Urinary bladder (tissue), 4 donors: ENCODE results near the gene RNF135. TPM values are rescaled to one million over a fixed set of nuclear protein-coding genes. Genes with fewer than 3 reads are reported as not detected.
"Not testable (repeated sequence)": the region's sequence is repeated elsewhere in the genome, so short reads cannot be mapped to it uniquely, and the experiment has no call there.

ENCODE experiments used
- DNase-seq: peaks from one replicate; pipeline ENCODE4 v3.0.0-alpha.2; 2015; ENCODE audit errors: extremely low spot score
- H3K27ac ChIP-seq: one replicate; pipeline ENCODE4 v1.5.1; 2013; ENCODE audit warnings: low read depth, mild to moderate bottlenecking, moderate library complexity
- H3K36me3 ChIP-seq: one replicate; pipeline ENCODE4 v1.6.1; 2013; ENCODE audit warnings: mild to moderate bottlenecking, moderate library complexity; ENCODE audit not compliant: insufficient read depth
- H3K4me1 ChIP-seq: one replicate; pipeline ENCODE4 v1.6.1; 2013; ENCODE audit warnings: mild to moderate bottlenecking, moderate library complexity; ENCODE audit not compliant: insufficient read depth
- H3K4me3 ChIP-seq: one replicate; pipeline ENCODE4 v1.5.1; 2013; ENCODE audit warnings: low read depth, low read length
- WGBS: extraction: QIAGEN DNeasy Blood & Tissue Kit; methylation state at CpG from one replicate; pipeline ENCODE4 v1.1.7; 2013; 5-methylcytosine and 5-hydroxymethylcytosine counted together
- polyA plus RNA-seq: library from polyadenylated mRNA; stranded (reverse); fragments of 200-250 nt; gene quantifications from one replicate; pipeline ENCODE4 v1.2.3, GENCODE V29; 2013
- total RNA-seq: library from RNA; depleted of rRNA; stranded (reverse); fragments of >200 nt; gene quantifications from one replicate; pipeline ENCODE4 v1.2.3, GENCODE V29; 2014
- donor health status: healthy with polysubstance abuse.
- donor health status: healthy.

Gene RNF135
- total and polyA plus RNA-seq, 2 donors = 10.1 to 17.1 TPM

- Histone ChIP-seq H3K4me1 (no peaks in the 10 kb centered on the region), H3K36me3 (no peaks in the 10 kb centered on the region), H3K27ac (no peak overlapping the region), H3K4me3 (no peak overlapping the region)
- DNase-seq = no peak
- 54% methylated on average over 4 of the region's 4 CpGs for WGBS
Observed at GRCh38 chr17:30942308-30943079, 28.3 kb upstream of the RNF135 start.

- no peak for DNase-seq
- Histone ChIP-seq H3K27ac (no peak overlapping the region), H3K4me3 (no peak overlapping the region), H3K4me1 (no peaks in the 10 kb centered on the region), H3K36me3 (no peaks in the 10 kb centered on the region)
- 95% methylated on average over 5 of the region's 5 CpGs for WGBS
Observed at GRCh38 chr17:30947796-30948195, 23.0 kb upstream of the RNF135 start.

- Histone ChIP-seq H3K36me3 (no peaks in the 10 kb centered on the region), H3K27ac (no peak overlapping the region), H3K4me3 (no peak overlapping the region), H3K4me1 (no peaks in the 10 kb centered on the region)
- WGBS = 91% methylated on average over 5 of the region's 5 CpGs
- DNase-seq = no peak
Observed at GRCh38 chr17:30950189-30950588, 20.6 kb upstream of the RNF135 start.

GRCh38 chr17:30950669-30951399 lies 20.0 kb upstream of the RNF135 start:
- Histone ChIP-seq H3K36me3 (no peaks in the 10 kb centered on the region), H3K27ac (no peak overlapping the region), H3K4me3 (no peak overlapping the region), H3K4me1 (no peaks in the 10 kb centered on the region)
- 59% methylated on average over 9 of the region's 9 CpGs for WGBS
- DNase-seq = no peak

GRCh38 chr17:30952638-30953393 lies 18.0 kb upstream of the RNF135 start:
- Histone ChIP-seq H3K27ac (no peak overlapping the region), H3K4me1 (no peaks in the 10 kb centered on the region), H3K4me3 (no peak overlapping the region), H3K36me3 (no peaks in the 10 kb centered on the region)
- no peak for DNase-seq
- 82% methylated on average over 9 of the region's 9 CpGs for WGBS

GRCh38 chr17:30954046-30954830 lies 16.6 kb upstream of the RNF135 start:
- no peaks in the 10 kb centered on the region for H3K36me3 ChIP-seq
- no peak overlapping the region for H3K27ac ChIP-seq
- no peak for DNase-seq
- WGBS = 85% methylated on average over 6 of the region's 6 CpGs
- H3K4me3 ChIP-seq = no peak overlapping the region
- H3K4me1 ChIP-seq = no peaks in the 10 kb centered on the region

GRCh38 chr17:30956764-30957374 lies 14.0 kb upstream of the RNF135 start:
- no peak overlapping the region for H3K4me3 ChIP-seq
- WGBS = 29% methylated on average over 8 of the region's 8 CpGs
- no peak overlapping the region for H3K27ac ChIP-seq
- DNase-seq = no peak
- no peaks in the 10 kb centered on the region for H3K36me3 ChIP-seq
- H3K4me1 ChIP-seq = no peaks in the 10 kb centered on the region

GRCh38 chr17:30957741-30958140 lies 13.1 kb upstream of the RNF135 start:
- H3K27ac ChIP-seq = no peak overlapping the region
- no peak for DNase-seq
- H3K4me3 ChIP-seq = no peak overlapping the region
- WGBS = 93% methylated on average over 6 of the region's 6 CpGs
- no peaks in the 10 kb centered on the region for H3K36me3 ChIP-seq
- H3K4me1 ChIP-seq = no peaks in the 10 kb centered on the region

GRCh38 chr17:30958187-30958586 lies 12.7 kb upstream of the RNF135 start:
- no peak overlapping the region for H3K27ac ChIP-seq
- H3K4me1 ChIP-seq = no peaks in the 10 kb centered on the region
- H3K4me3 ChIP-seq = no peak overlapping the region
- no peak for DNase-seq
- H3K36me3 ChIP-seq = no peaks in the 10 kb centered on the region
- 80% methylated on average over 7 of the region's 7 CpGs for WGBS

GRCh38 chr17:30961209-30962188 lies 9.3 kb upstream of the RNF135 start:
- no peak for DNase-seq
- Histone ChIP-seq H3K4me3 (no peak overlapping the region), H3K36me3 (no peaks in the 10 kb centered on the region), H3K27ac (no peak overlapping the region), H3K4me1 (no peaks in the 10 kb centered on the region)
- 88% methylated on average over 9 of the region's 9 CpGs for WGBS

- H3K4me1 ChIP-seq, H3K4me3 ChIP-seq, H3K36me3 ChIP-seq, DNase-seq, H3K27ac ChIP-seq: not testable (repeated sequence)
- WGBS = 96% methylated on average over 8 of the region's 8 CpGs
Observed at GRCh38 chr17:30964312-30964711, 6.5 kb upstream of the RNF135 start.

GRCh38 chr17:30964876-30965275 lies 6.0 kb upstream of the RNF135 start:
- 78% methylated on average over 5 of the region's 5 CpGs for WGBS
- DNase-seq = no peak
- no peaks in the 10 kb centered on the region for H3K36me3 ChIP-seq

More at GRCh38 chr17:30964876-30965275, 6.0 kb upstream of the RNF135 start:
- no peak overlapping the region for H3K4me3 ChIP-seq
- no peaks in the 10 kb centered on the region for H3K4me1 ChIP-seq
- no peak overlapping the region for H3K27ac ChIP-seq
